Gastrocnemius medialis (tissue), 4 donors: ENCODE data around the gene KCNS1. TPM values are rescaled to one million over a fixed set of nuclear protein-coding genes. Genes with fewer than 3 reads are reported as not detected.

Experiments used
- ATAC-seq, 2 donors: fragments of 150-250 bp; one replicate each; pipeline ENCODE4 v1.9.1; 2016
- DNase-seq, 2 donors: peaks; one replicate each; pipeline ENCODE4 v3.0.0-alpha.2; 2019
- H3K27ac ChIP-seq, 4 donors: fragments of 200-600 bp; sonication (generic); 1 replicate in 1 of 4; 2 replicates in 3 of 4; pipeline ENCODE4 v1.5.1; 2016 to 2018; ENCODE audit warnings: mild to moderate bottlenecking in 2 of 4, moderate library complexity in 1 of 4
- H3K27me3 ChIP-seq, 3 donors: fragments of 200-600 bp; sonication (generic) in 2 of 3; 1 replicate in 1 of 3; 2 replicates in 2 of 3; pipeline versions ENCODE4 v1.5.1 to v1.6.0; 2016 to 2019; ENCODE audit warnings: mild to moderate bottlenecking in 1 of 3, moderate library complexity in 1 of 3
- H3K36me3 ChIP-seq, 2 donors: fragments of 200-600 bp; sonication (generic) in 1 of 2; one replicate each; pipeline ENCODE4 v1.5.1; 2017 to 2018
- H3K4me1 ChIP-seq, 2 donors: fragments of 200-600 bp; sonication (generic) in 1 of 2; one replicate each; pipeline ENCODE4 v1.5.1; 2016 to 2017; ENCODE audit warnings: mild to moderate bottlenecking in 2 of 2
- H3K4me3 ChIP-seq, 4 donors: fragments of 200-600 bp; sonication (generic) in 3 of 4; 1 replicate in 1 of 4; 2 replicates in 3 of 4; pipeline ENCODE4 v1.5.1; 2016 to 2019; ENCODE audit warnings: mild to moderate bottlenecking in 2 of 4
- H3K9me3 ChIP-seq, 3 donors: fragments of 200-600 bp; sonication (generic) in 2 of 3; 1 replicate in 1 of 3; 2 replicates in 2 of 3; pipeline ENCODE4 v1.5.1; 2016 to 2019
- CTCF ChIP-seq, 5 experiments: fragments of 450-650 bp in 3 of 5; fragments of 200-600 bp in 2 of 5; sonication (generic) in 2 of 5; IDR thresholded peaks in 4 of 5; conservative IDR thresholded peaks in 1 of 5; 1 replicate in 4 of 5; 2 replicates in 1 of 5; pipeline ENCODE4 v1.5.1; 2016 to 2019; ENCODE audit warnings: antibody characterized with exemption in 5 of 5, mild to moderate bottlenecking in 3 of 5, moderate library complexity in 3 of 5
- POLR2A ChIP-seq, 2 donors: fragments of 450-650 bp; IDR thresholded peaks; one replicate each; pipeline ENCODE4 v1.6.1; 2017; ENCODE audit warnings: antibody characterized with exemption in 2 of 2, mild to moderate bottlenecking in 2 of 2, moderate library complexity in 2 of 2
- in situ Hi-C, 4 donors: fragments of 200-750 bp; cut with MboI; loops; one replicate each; pipeline versions ENCODE4 v1.15.0 to v1.8.0; 2017; ENCODE audit warnings: low sequenced_read_pairs in 4 of 4
- intact Hi-C: fragments of 100-400 bp; cut with DNase I; formaldehyde crosslinking; loops from one replicate; pipeline ENCODE4 v1.15.1; 2023; ENCODE audit warnings: low total_unique reads
- total RNA-seq, 4 donors: library from RNA; depleted of rRNA; stranded (reverse); fragments of >200 nt; gene quantifications; one replicate each; pipeline versions ENCODE4 v1.1.0 to v1.2.3, GENCODE V29; 2016

Gene KCNS1
- total RNA-seq, 4 donors from 2014 or later: not detected

GRCh38 chr20:45098103-45098773 is 2.7 kb downstream of the KCNS1 start:
- Histone ChIP-seq H3K4me1 (no peaks in the 10 kb centered on the region), H3K27ac (no peak overlapping the region), H3K36me3 (no peaks in the 10 kb centered on the region), H3K4me3 (no peak overlapping the region), H3K27me3 (peaks cover 49 to 56% (median 50%) of the 10 kb centered on the region in 3 donors), H3K9me3 (no peaks in the 10 kb centered on the region)
- intact Hi-C loops (loop anchor here (10.0 kb wide), 1 partner anchor 83 kb away; no protein-coding TSS in a partner anchor), in situ Hi-C loops (loop anchor here in 2 of 4 donors (10.0 kb wide), 1 partner anchor 53 kb away; no protein-coding TSS in a partner anchor)
- ATAC-seq (no peak), DNase-seq (no peak)
- TF ChIP-seq POLR2A (IDR thresholded peaks at IDR 0.05) (no peak), CTCF (IDR thresholded peaks at IDR 0.05 in 4 of 5, conservative IDR thresholded peaks at IDR 0.05 in 1 of 5) (no peak)

- in situ Hi-C loops: loop anchor here in 2 of 4 donors (10.0 kb wide), 1 partner anchor 53 kb away; no protein-coding TSS in a partner anchor
- Histone ChIP-seq H3K27ac (no peak overlapping the region), H3K9me3 (no peaks in the 10 kb centered on the region), H3K27me3 (peaks cover 46 to 56% (median 49%) of the 10 kb centered on the region in 3 donors), H3K4me3 (no peak overlapping the region), H3K4me1 (no peaks in the 10 kb centered on the region), H3K36me3 (no peaks in the 10 kb centered on the region)
- intact Hi-C loops: loop anchor here (10.0 kb wide), 1 partner anchor 83 kb away; no protein-coding TSS in a partner anchor
- DNase-seq: no peak
- no peak for TF ChIP-seq POLR2A (IDR thresholded peaks at IDR 0.05)
- TF ChIP-seq CTCF (IDR thresholded peaks at IDR 0.05 in 4 of 5, conservative IDR thresholded peaks at IDR 0.05 in 1 of 5): peak in 1 of 5 experiments; percentile 10
- no peak for ATAC-seq
Measured at GRCh38 chr20:45097485-45098102, 3.3 kb downstream of the KCNS1 start.

- TF ChIP-seq CTCF (IDR thresholded peaks at IDR 0.05 in 4 of 5, conservative IDR thresholded peaks at IDR 0.05 in 1 of 5) (no peak), POLR2A (IDR thresholded peaks at IDR 0.05) (no peak)
- intact Hi-C loops: loop anchor here (10.0 kb wide), 1 partner anchor 82 kb away; no protein-coding TSS in a partner anchor
- in situ Hi-C loops: loop anchor here in 2 of 4 donors (10.0 kb wide), 1 partner anchor 52 kb away; no protein-coding TSS in a partner anchor
Measured at GRCh38 chr20:45096781-45097180, 4.1 kb downstream of the KCNS1 start.

GRCh38 chr20:45095805-45096238 is 5.1 kb downstream of the KCNS1 start:
- Histone ChIP-seq H3K27me3 (peaks cover 42 to 47% (median 43%) of the 10 kb centered on the region in 3 donors), H3K27ac (no peak overlapping the region), H3K4me3 (no peak overlapping the region), H3K4me1 (no peaks in the 10 kb centered on the region), H3K9me3 (no peaks in the 10 kb centered on the region), H3K36me3 (no peaks in the 10 kb centered on the region)
- peak; percentile 39 to 72 (median 50) for TF ChIP-seq CTCF (IDR thresholded peaks at IDR 0.05 in 4 of 5, conservative IDR thresholded peaks at IDR 0.05 in 1 of 5)
- TF ChIP-seq POLR2A (IDR thresholded peaks at IDR 0.05): no peak
- ATAC-seq (peak; percentile 20 to 81), DNase-seq (peak; percentile 10 to 22)
- intact Hi-C loops (loop anchor here (1.0 to 10.0 kb wide), 2 partner anchors 52 to 81 kb away; no protein-coding TSS in a partner anchor), in situ Hi-C loops (loop anchor here in 2 of 4 donors (10.0 kb wide), 1 partner anchor 51 kb away; no protein-coding TSS in a partner anchor)

More at GRCh38 chr20:45096781-45097180, 4.1 kb downstream of the KCNS1 start:
- Histone ChIP-seq H3K27me3 (peaks cover 46 to 56% (median 49%) of the 10 kb centered on the region in 3 donors), H3K4me1 (no peaks in the 10 kb centered on the region), H3K4me3 (no peak overlapping the region), H3K9me3 (no peaks in the 10 kb centered on the region), H3K36me3 (no peaks in the 10 kb centered on the region), H3K27ac (no peak overlapping the region)
- DNase-seq (no peak), ATAC-seq (no peak)
